Measurements from ENCODE around the gene PPP6R3. TPM values are rescaled to one million over a fixed set of nuclear protein-coding genes. Genes with fewer than 3 reads are reported as not detected.

PPP6R3 gene
- total and polyA plus RNA-seq, 2 donors (not counting 3 experiments of a cell fraction or from before 2014, with no cell fraction given): 31.7 to 98.8 TPM

GRCh38 chr11:68525336-68525735, 64.8 kb downstream of the PPP6R3 start:
- FAIRE-seq (no peak), DNase-seq (ENCODE audit: low read depth, low spot score) (no peak)
- no peak overlapping the region for H3K9ac ChIP-seq (replicated peaks; ENCODE audit: extremely low read depth, insufficient read depth, low read length)
- TF ChIP-seq MYC (IDR thresholded peaks at IDR 0.05; ENCODE audit: low read depth, low read length) (no peak), JUN (IDR thresholded peaks at IDR 0.05; ENCODE audit: borderline replicate concordance, insufficient read depth, insufficient read length, low read depth) (no peak), CTCF (IDR thresholded peaks at IDR 0.05; ENCODE audit: extremely low read depth in 1 of 2, insufficient read depth in 1 of 2, low read depth in 1 of 2, low read length in 2 of 2) (no peak), EZH2 (IDR thresholded peaks at IDR 0.05; ENCODE audit: borderline replicate concordance, low read depth, low read length, severe bottlenecking) (no peak), FOS (IDR thresholded peaks at IDR 0.05; ENCODE audit: borderline replicate concordance, insufficient read depth, low read length) (no peak)
- BruUV-seq (replicated peaks): no TSS peak
- ChIA-PET POLR2A (no interaction called here), CTCF (interaction anchor here (0.9 to 4.2 kb wide), 4 partner anchors 10 to 63 kb away, joined by 3 to 22 read pairs (median 5); no protein-coding TSS in a partner anchor)
- intact Hi-C loops (cut with micrococcal nuclease) (no loop called here), dilution Hi-C loops (cut with MboI; ENCODE audit: extremely low pct_ligation_motif_present, low sequenced_read_pairs) (no loop called here)
- H3K4me2 ChIP-seq (ENCODE audit: insufficient read depth, low read length): peak overlapping the region; percentile 32
- H3K9me3 ChIP-seq (replicated peaks; ENCODE audit: control insufficient read depth, insufficient read depth, low read length): no peaks in the 10 kb centered on the region
- H3K9me1 ChIP-seq (replicated peaks; ENCODE audit: control insufficient read depth, extremely low read depth, insufficient read depth, low read length): no peaks in the 10 kb centered on the region
- H2AFZ ChIP-seq (ENCODE audit: low read depth, low read length): no peak overlapping the region
- peaks cover 50% of the 10 kb centered on the region for H3K4me1 ChIP-seq (ENCODE audit: control insufficient read depth, extremely low read depth, insufficient read depth, low read length)
- peaks cover 16 to 26% of the 10 kb centered on the region in 2 experiments for H3K36me3 ChIP-seq (ENCODE audit: control insufficient read depth in 2 of 2, extremely low read depth in 1 of 2, insufficient read depth in 2 of 2, low read length in 2 of 2)
- H3K27ac ChIP-seq (ENCODE audit: insufficient read depth, low read depth, low read length): peak overlapping the region; percentile 35
- H3K79me2 ChIP-seq (ENCODE audit: control insufficient read depth, insufficient read depth, low read length): peaks cover 63% of the 10 kb centered on the region
- no peak overlapping the region for H3K4me3 ChIP-seq (replicated peaks in 1 of 3; ENCODE audit: insufficient read depth in 1 of 3, low read depth in 1 of 3, low read length in 3 of 3)
- peaks cover 5% of the 10 kb centered on the region for H4K20me1 ChIP-seq (replicated peaks; ENCODE audit: control insufficient read depth, extremely low read depth, insufficient read depth, low read length)
- no peaks in the 10 kb centered on the region for H3K27me3 ChIP-seq (ENCODE audit: control insufficient read depth in 2 of 2, insufficient read depth in 2 of 2, low read length in 2 of 2)

GRCh38 chr11:68525930-68526329, 65.4 kb downstream of the PPP6R3 start:
- ChIA-PET CTCF (interaction anchor here (1.4 to 4.2 kb wide), 2 partner anchors 20 to 64 kb away, joined by 6 to 22 read pairs; no protein-coding TSS in a partner anchor), POLR2A (no interaction called here)
- BruUV-seq (replicated peaks): no TSS peak
- H3K36me3 ChIP-seq (ENCODE audit: control insufficient read depth in 2 of 2, extremely low read depth in 1 of 2, insufficient read depth in 2 of 2, low read length in 2 of 2): peaks cover 11 to 25% of the 10 kb centered on the region in 2 experiments
- no peaks in the 10 kb centered on the region for H3K9me1 ChIP-seq (replicated peaks; ENCODE audit: control insufficient read depth, extremely low read depth, insufficient read depth, low read length)
- no peak overlapping the region for H3K9ac ChIP-seq (replicated peaks; ENCODE audit: extremely low read depth, insufficient read depth, low read length)
- peaks cover 50% of the 10 kb centered on the region for H3K4me1 ChIP-seq (ENCODE audit: control insufficient read depth, extremely low read depth, insufficient read depth, low read length)
- TF ChIP-seq MYC (IDR thresholded peaks at IDR 0.05; ENCODE audit: low read depth, low read length) (no peak), JUN (IDR thresholded peaks at IDR 0.05; ENCODE audit: borderline replicate concordance, insufficient read depth, insufficient read length, low read depth) (peak; percentile 32)
- dilution Hi-C loops (cut with MboI; ENCODE audit: extremely low pct_ligation_motif_present, low sequenced_read_pairs): no loop called here
- H2AFZ ChIP-seq (ENCODE audit: low read depth, low read length): no peak overlapping the region
- no peaks in the 10 kb centered on the region for H3K9me3 ChIP-seq (replicated peaks; ENCODE audit: control insufficient read depth, insufficient read depth, low read length)
- no peaks in the 10 kb centered on the region for H3K27me3 ChIP-seq (ENCODE audit: control insufficient read depth in 2 of 2, insufficient read depth in 2 of 2, low read length in 2 of 2)
- peaks cover 5% of the 10 kb centered on the region for H4K20me1 ChIP-seq (replicated peaks; ENCODE audit: control insufficient read depth, extremely low read depth, insufficient read depth, low read length)
- peaks cover 67% of the 10 kb centered on the region for H3K79me2 ChIP-seq (ENCODE audit: control insufficient read depth, insufficient read depth, low read length)
- peak; percentile 76 for DNase-seq (ENCODE audit: low read depth, low spot score)
- intact Hi-C loops (cut with micrococcal nuclease): no loop called here
- no peak overlapping the region for H3K4me3 ChIP-seq (replicated peaks in 1 of 3; ENCODE audit: insufficient read depth in 1 of 3, low read depth in 1 of 3, low read length in 3 of 3)
- peak; percentile 38 for FAIRE-seq
- peak overlapping the region; percentile 35 for H3K27ac ChIP-seq (ENCODE audit: insufficient read depth, low read depth, low read length)
- peak overlapping the region; percentile 32 for H3K4me2 ChIP-seq (ENCODE audit: insufficient read depth, low read length)

All from endothelial cell of umbilical vein (primary cell).